GM21360 (cell line): ENCODE measurements around the gene TECR.
"Not testable (repeated sequence)": the region's sequence is repeated elsewhere in the genome, so short reads cannot be mapped to it uniquely, and the experiment has no call there.

Experiments used
- ATAC-seq: cut with Tn5 transposase; IDR thresholded peaks from one replicate; pipeline ENCODE4 v1.9.1; 2021; ENCODE audit warnings: mild to moderate bottlenecking, moderate library complexity; ENCODE audit not compliant: unreplicated experiment

Gene TECR

DNA sequence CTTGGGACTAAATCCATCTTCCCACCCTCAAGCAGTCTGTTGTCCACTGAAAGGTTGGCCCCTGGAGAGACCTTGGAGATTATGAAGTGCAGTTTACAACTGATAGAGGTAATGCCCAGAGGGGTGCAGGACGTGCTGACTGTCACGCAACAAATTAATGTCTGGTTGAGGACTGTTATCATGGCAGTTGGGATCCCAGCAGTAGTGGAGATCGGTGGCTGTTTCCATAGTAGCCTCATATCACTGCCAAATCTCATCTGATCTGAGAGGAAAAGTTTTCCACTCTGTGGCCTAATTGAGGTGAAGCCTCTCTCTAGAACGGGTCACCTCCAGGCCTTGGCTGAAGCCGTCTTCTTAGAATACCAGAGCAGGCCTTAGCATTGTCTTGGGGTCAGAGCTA is 4.1 kb downstream of the TECR start:
- no peak for ATAC-seq

DNA sequence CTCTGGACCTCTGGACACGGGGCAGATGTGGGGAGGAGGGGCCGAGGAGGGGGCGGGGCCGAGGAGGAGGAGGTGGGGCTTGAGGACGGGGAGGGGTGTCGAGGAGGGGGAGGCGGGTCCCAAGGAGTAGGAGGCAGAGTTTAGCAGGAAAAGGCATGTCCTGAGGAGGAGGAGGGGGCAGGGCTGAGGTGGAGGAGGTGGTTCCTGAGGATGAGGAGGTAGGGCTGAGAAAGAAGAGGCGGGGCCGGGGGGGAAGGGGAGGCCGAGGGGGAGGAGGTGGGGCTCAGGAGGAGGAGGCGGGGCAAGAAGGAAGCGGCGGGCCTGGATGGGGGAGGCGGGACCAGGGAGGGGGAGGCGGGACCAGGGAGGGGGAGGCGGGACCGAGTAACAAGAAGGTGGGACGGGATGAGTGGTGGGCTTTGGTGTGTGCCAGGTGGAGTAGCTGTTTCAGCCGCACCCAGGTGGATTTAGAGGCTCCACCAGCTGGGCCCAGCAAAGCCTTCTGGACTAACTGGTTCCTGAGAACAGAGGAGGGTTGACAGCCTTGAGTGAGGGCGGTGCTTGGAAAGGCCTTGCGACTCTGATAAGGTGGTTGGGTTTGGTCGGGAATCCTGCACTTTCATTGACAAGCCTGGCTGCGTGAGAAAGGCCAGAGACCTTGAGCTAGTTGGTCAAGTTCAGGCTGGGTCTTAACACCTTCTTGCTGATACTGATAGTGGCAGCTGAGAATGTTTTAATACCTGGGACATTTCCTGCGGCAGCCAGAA is 7.7 kb downstream of the TECR start:
- no peak for ATAC-seq

DNA sequence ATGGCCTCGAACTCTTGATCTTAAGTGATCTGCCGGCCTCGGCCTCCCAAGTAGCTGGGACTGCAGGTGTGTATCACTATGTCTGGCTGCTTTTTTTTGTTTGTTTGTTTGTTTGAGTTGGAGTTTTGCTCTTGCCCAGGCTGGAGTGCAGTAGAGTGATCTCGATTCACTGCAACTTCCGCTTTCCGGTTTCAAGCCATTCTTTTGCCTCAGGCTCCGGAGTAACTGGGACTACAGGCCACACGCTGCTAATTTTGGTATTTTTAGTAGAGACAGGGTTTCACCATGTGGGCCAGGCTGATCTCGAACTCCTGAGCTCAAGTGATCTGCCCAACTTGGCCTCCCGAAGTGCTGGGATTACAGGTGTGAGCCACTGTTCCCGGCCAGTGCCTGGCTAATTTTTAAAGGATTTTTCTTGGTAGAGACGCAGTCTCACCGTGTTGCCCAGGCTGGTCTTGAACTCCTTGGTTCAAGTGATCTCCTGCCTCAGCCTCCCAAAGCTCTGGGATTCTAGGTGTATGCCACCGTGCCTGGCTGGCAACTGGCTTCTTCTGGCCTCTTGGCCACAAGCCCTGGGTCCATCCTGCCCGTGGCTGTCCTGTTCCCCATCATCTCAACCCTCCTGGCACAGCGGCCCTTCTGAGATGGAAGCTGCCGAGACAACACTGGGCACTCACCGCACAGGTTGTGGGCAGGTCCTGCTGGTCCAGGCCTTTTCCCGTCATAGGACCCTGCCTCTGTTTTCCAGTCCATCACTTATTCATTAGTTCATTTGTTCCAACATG is 11.5 kb downstream of the TECR start:
- ATAC-seq = no peak

DNA sequence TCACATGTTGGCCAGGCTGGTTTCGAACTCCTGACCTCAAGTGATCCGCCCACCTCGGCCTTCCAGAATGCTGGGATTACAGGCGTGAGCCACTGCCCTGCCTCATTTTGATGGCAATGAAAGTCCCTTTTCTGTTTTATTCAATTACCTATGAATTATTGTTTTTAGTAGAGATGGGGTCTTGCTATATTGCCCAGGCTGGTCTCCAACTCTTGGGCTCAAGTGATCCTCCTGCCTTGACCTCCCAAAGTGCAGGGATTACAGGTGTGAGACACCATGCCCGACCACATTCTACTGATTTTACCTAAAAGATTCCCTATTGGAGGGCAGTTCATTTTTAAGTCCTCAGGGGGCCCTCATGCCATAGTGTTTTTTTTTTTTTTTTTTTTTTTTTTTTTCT is 12.6 kb downstream of the TECR start:
- ATAC-seq = not testable (repeated sequence)

DNA sequence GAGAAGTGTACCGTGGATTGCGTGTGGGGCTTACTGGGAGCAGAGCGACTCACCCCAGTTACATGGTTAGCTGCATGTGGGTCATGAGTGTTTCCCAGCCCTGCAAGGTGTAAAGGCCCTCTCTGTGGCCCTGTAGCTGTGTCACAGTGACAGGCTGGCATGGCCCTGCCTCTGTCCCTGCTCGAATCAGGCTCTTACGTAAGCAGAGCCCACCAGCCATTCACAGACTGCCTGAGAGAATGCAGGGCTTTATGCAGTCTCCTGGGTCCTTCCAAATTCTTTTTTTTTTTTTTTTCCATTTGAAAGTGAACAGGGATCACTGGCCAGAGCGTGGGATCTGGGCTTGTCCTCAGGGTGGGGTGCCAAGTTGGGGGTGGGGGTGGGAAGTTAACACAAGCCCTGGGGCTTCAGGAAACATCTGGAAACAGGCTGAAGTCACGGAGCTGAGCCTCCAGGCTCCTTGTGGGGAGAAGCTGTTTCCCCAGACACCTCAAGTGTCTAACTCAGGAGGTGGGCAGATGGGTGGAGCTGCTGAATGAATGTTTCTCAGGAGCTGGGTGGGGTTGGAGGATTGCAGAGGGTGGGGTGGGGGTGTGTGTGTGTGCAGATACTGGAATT is 13.4 kb downstream of the TECR start:
- no peak for ATAC-seq

DNA sequence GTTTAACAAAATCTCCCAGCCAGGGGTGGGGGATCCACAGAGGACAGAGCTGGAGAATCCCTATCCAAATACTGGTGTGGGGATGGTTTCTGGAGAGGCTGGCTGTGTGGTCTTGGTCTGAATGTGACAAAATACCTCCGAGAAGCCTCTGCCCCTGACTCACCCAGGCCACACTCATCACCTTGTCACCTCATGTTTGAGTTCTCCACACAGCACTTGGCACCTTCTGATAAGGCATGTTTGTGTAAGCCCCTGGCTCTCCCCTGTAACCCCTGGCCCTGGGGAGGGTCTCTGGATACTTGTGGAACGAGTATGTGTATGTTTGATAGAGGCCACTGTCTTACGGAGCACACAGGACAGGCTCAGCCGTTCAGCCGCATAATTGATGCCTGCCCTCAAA is 14.7 kb downstream of the TECR start:
- ATAC-seq = no peak

DNA sequence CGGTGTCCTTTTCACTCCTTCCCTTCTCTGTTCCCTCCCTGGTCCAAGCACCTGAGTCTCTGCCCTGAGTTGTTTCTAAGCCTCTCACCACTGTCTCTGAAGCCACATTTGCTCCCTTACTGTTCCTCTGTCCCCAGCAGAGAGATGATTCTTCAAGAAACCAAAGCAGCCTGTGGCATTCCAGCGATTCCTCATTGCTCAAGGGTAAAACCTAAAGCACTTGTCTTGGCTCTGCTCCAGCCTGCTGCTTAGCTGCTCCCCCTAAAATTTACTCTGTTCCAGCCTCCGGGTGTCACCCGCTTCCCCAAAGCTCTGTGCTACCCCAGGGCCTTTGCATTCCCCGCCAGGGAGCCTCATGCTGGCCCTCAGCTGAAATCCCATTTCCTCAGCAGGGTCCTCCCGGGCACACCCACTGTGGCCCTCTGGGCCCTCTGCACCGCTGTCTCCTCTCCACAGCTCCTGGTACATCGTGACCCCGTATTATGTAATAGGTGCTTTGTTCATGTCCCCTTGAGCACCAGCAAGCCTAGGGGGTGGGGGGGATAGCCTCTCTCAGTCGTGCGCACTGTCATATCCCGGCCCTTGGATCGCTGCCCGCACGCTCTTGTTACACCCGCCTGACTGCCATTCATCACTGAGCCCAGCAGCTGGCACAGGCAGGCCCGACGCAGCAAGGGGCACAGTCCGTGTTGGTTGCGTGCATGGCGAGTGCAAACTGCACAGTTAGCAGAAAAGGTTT is 15.8 kb downstream of the TECR start:
- ATAC-seq = no peak

DNA sequence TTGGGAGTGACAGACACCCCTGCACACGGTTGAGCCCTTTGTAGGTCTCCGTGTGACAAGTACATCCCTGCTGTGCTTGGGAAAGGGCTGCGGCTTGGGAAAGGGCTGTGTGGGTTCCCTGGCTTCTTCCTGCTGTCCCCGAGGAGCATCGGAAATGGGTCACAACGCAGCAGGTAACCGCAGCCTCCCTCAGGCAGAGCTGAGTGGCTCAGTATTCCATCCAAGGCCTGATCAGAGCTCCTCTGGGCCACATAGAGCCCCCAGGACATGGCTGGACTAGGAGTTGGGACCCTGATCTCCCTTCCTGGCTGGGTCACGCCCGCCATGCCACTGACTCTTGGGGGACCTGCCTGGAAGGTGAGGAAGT is 16.3 kb downstream of the TECR start:
- ATAC-seq = no peak

DNA sequence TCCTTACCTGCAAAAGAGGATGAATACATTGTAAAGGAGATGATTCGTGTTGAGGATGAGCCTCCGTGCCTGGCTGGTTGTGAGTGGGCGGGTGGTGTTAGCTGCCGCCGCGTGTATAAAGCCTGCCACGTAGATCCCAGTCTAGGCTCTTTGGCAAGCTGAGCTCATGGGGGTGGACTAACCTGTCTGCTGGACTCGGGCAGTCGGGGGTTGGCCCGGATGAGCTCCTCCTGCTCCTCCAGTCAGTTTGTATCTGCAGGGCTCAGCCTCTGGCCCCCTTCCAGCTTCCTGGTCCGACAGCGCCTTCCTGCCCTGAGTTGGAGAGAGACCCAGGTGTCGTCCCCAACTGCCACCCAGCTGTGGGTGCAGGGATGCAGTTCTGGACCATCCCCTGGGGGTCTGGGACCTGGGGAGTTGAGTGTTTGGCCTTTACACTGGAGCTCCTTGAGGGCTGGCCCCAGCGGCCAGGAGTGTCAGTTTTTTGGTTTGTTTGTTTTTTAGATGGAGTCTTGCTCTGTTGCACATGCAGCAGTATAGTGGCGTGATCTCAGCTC is 20.9 kb downstream of the TECR start:
- ATAC-seq = no peak

DNA sequence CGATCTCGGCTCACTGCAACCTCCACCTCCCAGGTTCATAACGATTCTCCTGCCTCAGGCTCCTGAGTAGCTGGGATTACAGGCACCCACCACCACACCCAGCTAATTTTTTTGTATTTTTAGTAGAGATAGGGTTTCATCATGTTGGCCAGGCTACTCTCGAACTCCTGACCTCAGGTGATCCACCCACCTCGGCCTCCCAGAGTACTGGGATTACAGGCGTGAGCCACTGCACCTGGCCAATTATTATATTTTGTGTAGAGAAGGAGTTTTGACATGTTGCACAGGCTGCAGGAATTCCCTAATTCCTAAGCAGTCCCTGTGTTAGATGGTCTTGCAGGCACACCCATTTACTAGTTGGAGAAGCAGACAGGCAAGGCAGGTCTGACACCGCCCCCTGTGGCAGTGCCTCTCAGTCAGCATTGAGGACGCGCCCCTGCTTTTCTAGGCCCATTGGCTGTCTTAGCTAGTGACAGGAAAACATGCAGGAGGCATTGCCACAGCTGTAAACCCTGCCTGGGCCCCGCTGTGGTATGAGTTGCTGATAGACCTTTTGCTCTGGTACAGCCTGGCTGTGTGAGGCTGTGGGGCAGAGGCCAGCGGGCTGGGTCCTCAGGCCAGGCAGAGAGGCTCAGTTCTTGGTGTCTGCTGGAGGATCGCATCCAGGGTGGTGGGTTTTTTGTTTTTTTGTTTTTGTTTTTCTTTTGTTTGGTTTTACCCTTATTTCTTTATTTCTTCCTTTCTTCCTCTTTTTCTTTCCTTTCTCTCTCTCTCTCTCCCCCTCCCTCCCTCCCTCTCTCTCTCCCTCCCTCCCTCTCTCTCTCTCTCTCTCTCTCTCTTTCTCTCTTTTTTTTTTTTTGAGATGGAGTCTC is 22.0 kb downstream of the TECR start:
- not testable (repeated sequence) for ATAC-seq

DNA sequence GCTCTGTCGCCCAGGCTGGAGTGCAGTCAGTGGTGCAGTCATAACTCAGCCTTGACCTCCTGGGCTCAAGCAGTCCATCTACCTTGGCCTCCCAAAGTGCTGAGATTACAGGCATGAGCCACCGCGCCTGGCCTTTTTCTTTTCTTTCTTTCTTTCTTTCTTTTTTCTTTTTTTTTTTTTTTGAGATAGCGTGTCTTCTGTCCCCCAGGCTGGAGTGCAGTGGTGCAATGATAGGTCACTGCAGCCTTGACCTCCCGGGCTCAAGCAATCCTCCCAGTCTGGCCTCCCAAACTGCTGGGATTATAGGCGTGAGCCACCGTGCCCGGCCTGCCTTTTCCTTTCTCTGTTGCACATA is 22.6 kb downstream of the TECR start:
- not testable (repeated sequence) for ATAC-seq

DNA sequence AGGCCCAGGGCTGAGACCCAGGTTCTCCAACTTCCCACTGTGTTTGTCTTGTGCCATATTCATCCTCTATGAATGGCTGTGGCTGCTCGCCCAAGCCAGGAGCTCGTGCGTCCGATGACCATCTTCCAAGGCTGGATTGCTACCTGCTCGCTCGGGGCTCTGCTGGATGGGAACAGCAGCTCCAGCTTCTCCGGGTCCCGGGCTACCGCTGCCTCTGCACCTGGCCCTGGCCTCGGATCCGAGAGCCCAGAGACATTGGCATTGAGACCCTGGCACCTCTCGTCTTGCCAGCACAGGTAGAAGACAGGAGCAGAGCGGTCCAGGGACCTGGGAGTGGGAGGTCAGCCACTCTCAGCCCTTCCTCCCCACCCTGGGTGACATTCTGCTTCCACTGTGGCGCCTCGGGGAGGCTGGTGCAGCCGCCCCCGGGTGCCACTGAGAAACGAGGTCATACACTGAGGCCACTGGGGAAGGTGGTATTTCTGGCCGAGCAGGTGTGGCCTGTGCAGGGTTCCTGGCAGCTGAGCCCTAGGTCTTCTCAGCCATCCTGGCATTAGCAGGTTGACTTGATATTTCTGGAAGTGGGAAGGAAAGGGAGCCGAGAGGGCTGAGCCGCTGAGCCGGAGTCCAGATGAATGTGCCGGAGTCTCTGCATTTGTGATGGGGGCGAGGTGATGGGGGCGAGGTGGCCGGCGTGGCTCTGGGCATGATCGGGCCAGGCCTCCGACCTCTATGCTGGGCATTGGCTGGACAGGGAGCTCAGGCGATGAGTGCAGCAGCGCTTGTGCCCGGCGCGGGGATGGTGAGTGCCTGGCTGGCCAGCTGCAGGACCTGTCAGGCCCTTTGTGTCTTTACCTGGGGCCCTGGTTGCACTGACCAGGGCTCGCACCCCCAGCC is 23.9 kb downstream of the TECR start:
- ATAC-seq = no peak

DNA sequence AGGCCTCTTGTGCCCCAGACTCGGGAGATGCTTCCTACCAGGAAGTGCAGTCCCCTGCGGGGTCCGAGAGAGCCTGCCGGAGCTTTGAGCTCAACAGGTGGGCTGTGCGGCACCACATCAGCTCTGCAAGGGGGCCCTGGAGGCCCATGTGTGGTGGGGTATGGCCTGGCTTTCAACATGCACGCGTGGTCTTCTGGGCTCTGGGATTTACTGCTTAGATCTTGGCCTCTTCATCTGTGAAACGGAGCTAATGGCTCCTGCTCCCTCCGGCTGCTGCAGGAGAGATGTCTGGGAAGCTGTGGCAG is 24.5 kb downstream of the TECR start:
- ATAC-seq = no peak

DNA sequence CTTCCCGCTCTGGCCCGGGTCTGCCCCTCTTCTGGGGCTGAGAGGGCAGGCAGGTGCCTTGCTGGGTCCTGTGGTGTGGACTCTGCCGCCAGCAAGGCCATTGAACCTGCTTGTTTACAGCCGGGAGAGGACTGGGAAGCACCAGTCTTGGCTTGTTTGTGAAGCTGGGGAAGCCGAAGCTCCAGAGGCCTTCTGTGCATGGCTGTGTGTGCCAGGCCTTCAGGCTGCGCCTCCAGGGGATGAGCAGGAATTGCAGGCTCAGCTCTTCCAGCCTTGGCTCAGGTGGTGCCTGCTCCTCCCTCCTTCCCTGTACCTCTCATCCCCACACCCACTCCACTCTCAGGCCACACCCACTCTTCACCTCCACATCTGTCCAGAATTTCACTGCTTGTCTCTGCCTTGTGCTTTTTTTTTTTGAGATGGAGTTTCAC is 25.0 kb downstream of the TECR start:
- no peak for ATAC-seq

DNA sequence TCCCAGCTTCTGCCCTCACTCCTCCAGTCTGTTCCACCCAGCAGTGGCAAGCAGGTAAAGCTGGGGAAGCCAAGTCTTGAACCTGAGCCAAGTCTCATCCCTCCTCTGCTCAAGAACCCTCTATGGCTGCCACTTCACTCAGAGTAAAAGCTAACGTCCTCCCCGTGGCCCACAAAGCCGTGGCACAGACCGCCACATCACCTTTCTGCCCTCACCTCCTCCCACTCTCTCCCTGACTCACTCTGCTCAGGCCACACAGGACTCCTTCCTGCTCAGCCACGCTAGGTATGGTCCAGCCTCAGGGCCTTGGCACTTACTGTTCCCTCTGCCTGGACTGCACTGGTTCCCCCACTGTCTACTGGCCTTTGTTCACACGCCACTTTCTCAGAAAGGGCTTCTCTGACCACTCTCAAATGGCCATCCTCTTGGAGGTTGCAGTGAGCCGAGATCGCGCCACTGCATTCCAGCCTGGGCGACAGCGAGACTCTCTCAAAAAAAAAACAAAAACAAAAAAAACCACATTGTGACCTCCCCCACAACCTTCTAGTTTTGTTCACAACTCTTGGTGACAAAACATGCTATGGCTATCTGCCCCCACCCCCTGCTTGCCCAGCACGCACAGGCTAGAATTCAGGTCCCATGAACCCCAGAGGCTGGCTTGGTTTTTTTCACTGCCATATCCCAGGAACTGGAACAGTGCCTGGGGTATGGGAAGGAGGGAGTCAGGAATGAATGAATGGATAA is 26.7 kb downstream of the TECR start:
- no peak for ATAC-seq

DNA sequence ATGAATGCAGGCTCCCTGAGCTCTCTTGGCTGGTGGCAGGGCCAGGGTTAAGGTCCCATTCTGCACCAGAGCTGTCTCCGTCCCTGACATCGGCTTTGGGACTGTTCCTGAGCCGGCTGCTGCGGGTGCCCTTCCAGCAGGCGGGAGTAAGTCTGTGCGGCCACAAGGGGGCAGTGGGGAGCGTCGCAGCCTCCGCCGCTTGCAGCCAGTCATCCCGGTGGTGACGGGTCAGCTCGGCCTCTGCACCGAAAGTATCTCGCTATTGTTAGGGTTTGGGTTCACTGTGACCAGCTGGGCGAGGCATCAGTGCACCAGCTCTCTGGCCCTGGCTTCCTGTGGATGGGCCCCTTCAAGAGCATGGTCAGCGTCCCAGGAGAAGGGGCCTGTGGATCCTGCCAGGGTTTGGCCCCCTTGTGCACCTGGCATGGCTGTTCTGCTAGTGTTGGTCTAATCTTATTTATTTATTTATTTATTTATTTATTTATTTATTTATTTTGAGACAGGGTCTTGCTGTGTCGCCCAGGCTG is 27.3 kb downstream of the TECR start:
- ATAC-seq = no peak

DNA sequence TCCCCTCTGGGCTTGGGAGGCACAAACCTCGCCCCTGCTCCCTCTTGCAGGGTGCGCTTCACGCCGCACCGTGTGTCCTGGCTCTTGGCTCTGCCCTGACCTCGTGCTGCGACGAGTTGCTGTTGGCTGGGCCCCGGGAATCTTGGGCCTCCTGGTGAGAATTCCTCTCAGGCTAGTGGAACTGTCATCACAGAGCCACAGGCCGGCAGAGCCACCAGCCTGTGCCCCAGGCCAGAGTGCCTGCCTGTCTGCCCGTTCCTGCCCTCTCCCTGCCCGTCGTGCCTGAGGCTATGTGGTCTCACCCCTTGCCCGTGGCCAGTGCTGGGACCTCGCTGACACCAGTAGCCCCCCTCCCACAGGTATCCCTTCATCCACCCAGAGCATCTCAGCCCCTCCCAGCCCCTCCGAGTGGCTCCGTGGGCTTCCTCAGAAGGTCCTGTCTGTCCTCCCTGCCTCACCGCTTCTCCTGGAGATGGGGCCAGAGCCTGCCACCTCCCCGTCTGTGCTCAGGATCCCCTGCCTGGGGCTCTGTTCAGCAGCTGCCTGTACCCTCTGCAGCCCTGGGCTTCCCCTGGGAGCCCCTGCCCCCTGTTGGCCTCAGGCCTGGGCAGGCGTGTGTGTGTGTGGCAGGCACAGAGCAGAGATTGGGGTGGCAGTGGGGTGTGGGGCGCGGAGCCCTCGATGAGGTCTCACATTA is 29.1 kb downstream of the TECR start:
- no peak for ATAC-seq
